HG02943 (cell line): ENCODE results near the gene POLE.

Experiments
- ATAC-seq: cut with Tn5 transposase; IDR thresholded peaks from one replicate; pipeline ENCODE4 v1.9.1; 2021; ENCODE audit warnings: mild to moderate bottlenecking, low read depth, moderate library complexity; ENCODE audit not compliant: unreplicated experiment

POLE gene

GRCh38 chr12:132659146-132659545 is 28.0 kb downstream of the POLE start:
- no peak for ATAC-seq

GRCh38 chr12:132658149-132658894 is 28.8 kb downstream of the POLE start:
- ATAC-seq = no peak

GRCh38 chr12:132657004-132657727 is 30.0 kb downstream of the POLE start:
- no peak for ATAC-seq

GRCh38 chr12:132653567-132654290 is 33.4 kb downstream of the POLE start:
- no peak for ATAC-seq

- ATAC-seq = no peak
These were observed 35.6 kb downstream of the POLE start for GRCh38 chr12:132651444-132652100.

GRCh38 chr12:132649226-132649945 is 37.8 kb downstream of the POLE start:
- no peak for ATAC-seq

- no peak for ATAC-seq
These were observed 38.4 kb downstream of the POLE start for GRCh38 chr12:132648616-132649225.

- no peak for ATAC-seq
These were observed 39.3 kb downstream of the POLE start for GRCh38 chr12:132647858-132648257.

GRCh38 chr12:132646850-132647249 is 40.3 kb downstream of the POLE start:
- ATAC-seq = no peak

GRCh38 chr12:132642846-132643835 is 44.0 kb downstream of the POLE start:
- no peak for ATAC-seq

GRCh38 chr12:132641811-132642650 is 45.1 kb downstream of the POLE start:
- ATAC-seq = no peak

GRCh38 chr12:132640936-132641335 is 46.2 kb downstream of the POLE start:
- no peak for ATAC-seq

- ATAC-seq = no peak
These were observed 47.1 kb downstream of the POLE start for GRCh38 chr12:132639956-132640520.

- no peak for ATAC-seq
These were observed 48.4 kb downstream of the POLE start for GRCh38 chr12:132638541-132639408.

GRCh38 chr12:132637811-132638210 is 49.3 kb downstream of the POLE start:
- no peak for ATAC-seq
